B cell (primary cell): ENCODE results near the gene PANK4. TPM values are rescaled to one million over a fixed set of nuclear protein-coding genes. Genes with fewer than 3 reads are reported as not detected.

ENCODE experiments used
- ATAC-seq: fragments of 200-7000 bp; cut with Tn5 transposase; one replicate; pipeline ENCODE4 v1.10.0; 2021; ENCODE audit warnings: low read depth, mild to moderate bottlenecking, moderate number of reproducible peaks, moderate library complexity
- CTCF ChIA-PET: fragments of 350-600 bp; sonication (Branson Sonifier 250); formaldehyde crosslinking; loops from one replicate; lab custom pipeline; 2021; ENCODE audit warnings: antibody characterized with exemption, inconsistent platforms; lab: Charles Lee
- POLR2A ChIA-PET: fragments of 350-600 bp; sonication (Branson Sonifier 250); formaldehyde crosslinking; loops from one replicate; lab custom pipeline; 2021; ENCODE audit warnings: antibody characterized with exemption; lab: Charles Lee
- DNase-seq: peaks from one replicate; pipeline ENCODE4 v3.0.0; 2013
- H2AFZ ChIP-seq: 2 replicates; pipeline ENCODE4 v1.6.1; 2012; ENCODE audit warnings: mild to moderate bottlenecking, low read depth, low read length; ENCODE audit not compliant: insufficient read depth, poor library complexity, severe bottlenecking
- H3K27ac ChIP-seq, 2 donors: 1 replicate in 1 of 2; 2 replicates in 1 of 2; pipeline ENCODE4 v1.5.1; 2012 to 2013; ENCODE audit warnings: low read length in 2 of 2, mild to moderate bottlenecking in 2 of 2, moderate library complexity in 1 of 2
- H3K27me3 ChIP-seq, 4 experiments: fragments of 200-600 bp in 1 of 4; sonication (generic) in 1 of 4; replicated peaks in 1 of 4; 1 replicate in 2 of 4; 2 replicates in 2 of 4; pipeline versions ENCODE4 v1.6.1 to v1.7.0; 2013 to 2016; ENCODE audit warnings: low read length in 3 of 4, mild to moderate bottlenecking in 2 of 4, mixed read lengths in 1 of 4, moderate library complexity in 1 of 4; ENCODE audit not compliant: insufficient read depth in 4 of 4, control insufficient read depth in 3 of 4; ENCODE audit errors: control extremely low read depth in 1 of 4
- H3K36me3 ChIP-seq, 2 experiments: replicated peaks in 1 of 2; 1 replicate in 1 of 2; 2 replicates in 1 of 2; pipeline versions ENCODE4 v1.6.1 to v1.7.1; 2013; ENCODE audit warnings: low read length in 1 of 2; ENCODE audit not compliant: insufficient read depth in 2 of 2, control insufficient read depth in 1 of 2; ENCODE audit errors: control extremely low read depth in 1 of 2, extremely low read depth in 1 of 2
- H3K4me1 ChIP-seq, 2 donors: fragments of 200-600 bp in 1 of 2; sonication (generic) in 1 of 2; 1 replicate in 1 of 2; 2 replicates in 1 of 2; pipeline versions ENCODE4 v1.5.1 to v1.6.1; 2013 to 2017; ENCODE audit warnings: low read length in 2 of 2; ENCODE audit not compliant: control insufficient read depth in 2 of 2, insufficient read depth in 2 of 2
- H3K4me2 ChIP-seq: replicated peaks from 2 replicates; pipeline ENCODE3; 2012; ENCODE audit warnings: mild to moderate bottlenecking, low read depth, low read length; ENCODE audit not compliant: poor library complexity, severe bottlenecking
- H3K4me3 ChIP-seq, 5 experiments: fragments of 200-600 bp in 1 of 5; sonication (generic) in 1 of 5; 1 replicate in 3 of 5; 2 replicates in 2 of 5; pipeline versions ENCODE4 v1.5.1 to v1.7.0; 2011 to 2016; ENCODE audit warnings: low read length in 4 of 5, mild to moderate bottlenecking in 4 of 5, low read depth in 2 of 5, control low read depth in 1 of 5, moderate library complexity in 1 of 5; ENCODE audit not compliant: insufficient read depth in 1 of 5; ENCODE audit errors: control extremely low read depth in 1 of 5, extremely low read depth in 1 of 5
- H3K79me2 ChIP-seq: fragments of 200-600 bp; sonication (generic); one replicate; pipeline ENCODE4 v1.6.0; 2016; ENCODE audit warnings: low read length; ENCODE audit not compliant: control insufficient read depth, insufficient read depth
- H3K9ac ChIP-seq: fragments of 200-600 bp; sonication (generic); 2 replicates; pipeline ENCODE4 v1.6.1; 2017; ENCODE audit warnings: mild to moderate bottlenecking, low read length, moderate library complexity
- H3K9me3 ChIP-seq, 3 donors: one replicate each; pipeline versions ENCODE4 v1.6.1 to v1.7.1; 2013; ENCODE audit warnings: low read length in 2 of 3; ENCODE audit not compliant: control insufficient read depth in 2 of 3, insufficient read depth in 1 of 3; ENCODE audit errors: control extremely low read depth in 1 of 3
- H4K20me1 ChIP-seq: 2 replicates; pipeline ENCODE4 v1.6.0; 2012; ENCODE audit warnings: mild to moderate bottlenecking, low read length; ENCODE audit not compliant: insufficient read depth, control insufficient read depth, poor library complexity, severe bottlenecking
- H3K27ac Mint-ChIP-seq: one replicate; pipeline ENCODE4 v1.8.0; 2021; ENCODE audit warnings: mixed read lengths
- H3K27me3 Mint-ChIP-seq: one replicate; pipeline ENCODE4 v1.8.0; 2021; ENCODE audit warnings: mixed read lengths
- H3K4me1 Mint-ChIP-seq: one replicate; pipeline ENCODE4 v1.8.0; 2021; ENCODE audit warnings: mixed read lengths
- H3K4me3 Mint-ChIP-seq: one replicate; pipeline ENCODE4 v1.8.0; 2021; ENCODE audit warnings: mixed read lengths
- H3K9me3 Mint-ChIP-seq: one replicate; pipeline ENCODE4 v1.8.0; 2022; ENCODE audit warnings: mixed read lengths; ENCODE audit not compliant: insufficient read depth
- EZH2 ChIP-seq: IDR thresholded peaks from 2 replicates; pipeline ENCODE4 v1.6.1; 2012; ENCODE audit warnings: borderline replicate concordance, low read depth, mild to moderate bottlenecking, moderate library complexity, low read length; ENCODE audit not compliant: insufficient read depth, poor library complexity, severe bottlenecking
- WGBS: methylation state at CpG from one replicate; pipeline ENCODE4 v1.1.5; 2013; ENCODE audit warnings: missing lambda C conversion rate; ENCODE audit not compliant: insufficient coverage; 5-methylcytosine and 5-hydroxymethylcytosine counted together
- intact Hi-C: fragments of 100-400 bp; cut with micrococcal nuclease; formaldehyde crosslinking; loops from one replicate; pipeline ENCODE4 v1.10.0; 2022
- polyA plus RNA-seq: library from polyadenylated mRNA; depleted of rRNA; stranded (reverse); fragments of >200 nt; gene quantifications from 2 replicates; pipeline ENCODE4 v1.2.3, GENCODE V29; 2012
- total RNA-seq, 2 donors: library from RNA; stranded (reverse); fragments of 120-200 nt in 1 of 2; gene quantifications; 1 replicate in 1 of 2; 2 replicates in 1 of 2; pipeline versions ENCODE4 v1.2.3 to v1.2.4, GENCODE V29; 2013 to 2022
- TF ChIP-seq, protein P1 (sequence below): fragments of 200-600 bp; IDR thresholded peaks from one replicate; pipeline ENCODE4 v1.8.0; 2022; ENCODE audit warnings: antibody characterized with exemption, mild to moderate bottlenecking

PANK4 gene
- total and polyA plus RNA-seq, 2 donors (not counting 1 experiment from before 2014, with no cell fraction given) = 38.0 to 80.5 TPM

DNA sequence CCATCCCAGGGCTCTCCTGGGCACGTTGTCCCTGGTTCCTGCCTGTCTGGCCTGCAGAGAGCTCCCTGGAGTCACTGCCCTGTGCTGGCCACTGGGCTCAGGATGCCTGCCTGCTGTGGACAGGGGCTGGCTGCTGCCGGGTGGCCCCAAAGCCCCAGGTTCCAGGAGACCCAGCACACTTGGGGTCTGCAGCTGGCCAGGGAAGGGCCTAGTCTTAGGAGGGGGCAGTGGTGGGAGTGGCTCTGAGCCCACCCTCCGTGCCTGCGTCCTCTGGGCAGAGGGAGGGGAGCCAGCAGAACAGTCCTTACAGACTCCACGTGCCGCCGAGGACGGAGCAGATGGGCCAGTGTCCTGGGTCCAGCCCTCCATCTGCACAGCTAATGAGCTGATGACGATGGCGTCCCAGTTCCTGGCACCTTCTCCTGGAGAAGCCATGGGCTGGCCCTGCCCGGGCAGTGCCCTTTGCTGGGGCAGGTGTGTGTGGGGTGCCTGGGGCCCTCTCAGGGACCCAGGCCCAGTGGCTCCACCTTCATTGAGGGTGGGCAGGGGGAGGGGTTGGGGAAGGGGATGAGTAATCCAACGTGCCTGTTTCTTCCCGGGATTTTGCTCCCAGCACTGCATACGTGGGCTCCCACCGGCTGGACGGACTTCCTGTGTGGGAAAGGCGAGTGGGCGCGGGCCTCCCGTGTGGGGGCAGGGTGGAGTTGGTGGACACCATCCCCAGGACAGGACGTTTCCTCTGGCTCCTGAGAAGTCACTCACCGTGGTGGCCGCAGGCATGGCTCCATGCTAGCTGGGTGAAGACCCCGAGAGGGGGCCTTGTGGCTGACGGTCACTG is 57.1 kb downstream of the PANK4 start:
- peaks cover 0 to 30% (median 4%) of the 10 kb centered on the region in 4 experiments for H3K27me3 ChIP-seq
- H3K27ac ChIP-seq = no peak overlapping the region
- H3K9ac ChIP-seq = no peak overlapping the region
- ChIA-PET CTCF (interaction anchor here (0.6 kb wide), 1 partner anchor 80 kb away, joined by 3 read pairs; no protein-coding TSS in a partner anchor), POLR2A (no interaction called here)
- H3K4me2 ChIP-seq = no peak overlapping the region
- no peak overlapping the region for H3K27ac Mint-ChIP-seq
- H3K79me2 ChIP-seq = no peaks in the 10 kb centered on the region
- H4K20me1 ChIP-seq = no peaks in the 10 kb centered on the region
- peaks cover 17 to 18% of the 10 kb centered on the region in 2 donors for H3K4me1 ChIP-seq
- no peak overlapping the region for H3K4me3 ChIP-seq
- H3K9me3 Mint-ChIP-seq = no peaks in the 10 kb centered on the region
- ATAC-seq (no peak), DNase-seq (no peak)
- H3K36me3 ChIP-seq = no peaks in the 10 kb centered on the region
- peaks cover 4% of the 10 kb centered on the region for H3K27me3 Mint-ChIP-seq
- peaks cover 11% of the 10 kb centered on the region for H3K4me1 Mint-ChIP-seq
- 72% methylated on average over 25 of the region's 25 CpGs for WGBS
- intact Hi-C loops = no loop called here
- TF ChIP-seq EZH2 = no peak
- TF ChIP-seq, protein P1, sequence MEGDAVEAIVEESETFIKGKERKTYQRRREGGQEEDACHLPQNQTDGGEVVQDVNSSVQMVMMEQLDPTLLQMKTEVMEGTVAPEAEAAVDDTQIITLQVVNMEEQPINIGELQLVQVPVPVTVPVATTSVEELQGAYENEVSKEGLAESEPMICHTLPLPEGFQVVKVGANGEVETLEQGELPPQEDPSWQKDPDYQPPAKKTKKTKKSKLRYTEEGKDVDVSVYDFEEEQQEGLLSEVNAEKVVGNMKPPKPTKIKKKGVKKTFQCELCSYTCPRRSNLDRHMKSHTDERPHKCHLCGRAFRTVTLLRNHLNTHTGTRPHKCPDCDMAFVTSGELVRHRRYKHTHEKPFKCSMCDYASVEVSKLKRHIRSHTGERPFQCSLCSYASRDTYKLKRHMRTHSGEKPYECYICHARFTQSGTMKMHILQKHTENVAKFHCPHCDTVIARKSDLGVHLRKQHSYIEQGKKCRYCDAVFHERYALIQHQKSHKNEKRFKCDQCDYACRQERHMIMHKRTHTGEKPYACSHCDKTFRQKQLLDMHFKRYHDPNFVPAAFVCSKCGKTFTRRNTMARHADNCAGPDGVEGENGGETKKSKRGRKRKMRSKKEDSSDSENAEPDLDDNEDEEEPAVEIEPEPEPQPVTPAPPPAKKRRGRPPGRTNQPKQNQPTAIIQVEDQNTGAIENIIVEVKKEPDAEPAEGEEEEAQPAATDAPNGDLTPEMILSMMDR = no peak
- no peak overlapping the region for H2AFZ ChIP-seq
- no peak overlapping the region for H3K4me3 Mint-ChIP-seq
- no peaks in the 10 kb centered on the region for H3K9me3 ChIP-seq

DNA sequence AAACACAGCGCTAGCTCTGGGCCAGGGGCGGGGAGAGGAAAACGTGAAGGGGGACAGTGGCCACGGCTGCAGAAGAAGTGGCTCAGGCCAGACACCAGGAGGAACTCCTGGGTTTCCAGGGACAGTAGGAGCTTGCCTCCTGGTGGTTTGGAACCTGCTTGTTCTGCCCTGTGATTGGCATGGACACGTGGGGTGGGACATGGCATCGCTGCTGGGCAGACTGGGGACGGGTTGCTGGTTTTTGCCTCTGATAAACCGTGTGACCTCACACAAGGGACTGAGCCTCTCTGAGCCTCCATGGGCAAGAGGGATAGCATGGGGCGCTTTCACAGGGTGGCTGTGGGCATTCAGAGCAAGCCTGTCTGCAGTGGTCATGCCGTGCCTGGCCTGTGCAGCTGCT is 57.9 kb downstream of the PANK4 start:
- no peaks in the 10 kb centered on the region for H3K36me3 ChIP-seq
- H3K9ac ChIP-seq = no peak overlapping the region
- Mint-ChIP-seq H3K4me1 (peaks cover 11% of the 10 kb centered on the region), H3K27me3 (peaks cover 4% of the 10 kb centered on the region), H3K4me3 (no peak overlapping the region), H3K27ac (no peak overlapping the region), H3K9me3 (no peaks in the 10 kb centered on the region)
- no peak overlapping the region for H3K4me3 ChIP-seq
- no peak overlapping the region for H3K27ac ChIP-seq
- TF ChIP-seq, protein P1 = no peak
- TF ChIP-seq EZH2 = no peak
- no peak overlapping the region for H2AFZ ChIP-seq
- ATAC-seq (no peak), DNase-seq (no peak)
- CTCF ChIA-PET = no interaction called here
- H3K27me3 ChIP-seq = peaks cover 0 to 31% (median 4%) of the 10 kb centered on the region in 4 experiments
- H3K4me1 ChIP-seq = peaks cover 17 to 18% of the 10 kb centered on the region in 2 donors
- POLR2A ChIA-PET = no interaction called here
- no peaks in the 10 kb centered on the region for H4K20me1 ChIP-seq
- WGBS = 69% methylated on average over 10 of the region's 10 CpGs
- H3K4me2 ChIP-seq = no peak overlapping the region
- H3K9me3 ChIP-seq = no peaks in the 10 kb centered on the region
- intact Hi-C loops = no loop called here
- H3K79me2 ChIP-seq = no peaks in the 10 kb centered on the region
